ENCODE data around the gene TAF13. TPM values are rescaled to one million over a fixed set of nuclear protein-coding genes. Genes with fewer than 3 reads are reported as not detected.
A peak's percentile ranks its signal among the peaks of the same experiment; 100 is the strongest.

Gene TAF13
- total and polyA plus RNA-seq, 12 donors: 18.4 to 69.9 (median 58.0) TPM

DNA sequence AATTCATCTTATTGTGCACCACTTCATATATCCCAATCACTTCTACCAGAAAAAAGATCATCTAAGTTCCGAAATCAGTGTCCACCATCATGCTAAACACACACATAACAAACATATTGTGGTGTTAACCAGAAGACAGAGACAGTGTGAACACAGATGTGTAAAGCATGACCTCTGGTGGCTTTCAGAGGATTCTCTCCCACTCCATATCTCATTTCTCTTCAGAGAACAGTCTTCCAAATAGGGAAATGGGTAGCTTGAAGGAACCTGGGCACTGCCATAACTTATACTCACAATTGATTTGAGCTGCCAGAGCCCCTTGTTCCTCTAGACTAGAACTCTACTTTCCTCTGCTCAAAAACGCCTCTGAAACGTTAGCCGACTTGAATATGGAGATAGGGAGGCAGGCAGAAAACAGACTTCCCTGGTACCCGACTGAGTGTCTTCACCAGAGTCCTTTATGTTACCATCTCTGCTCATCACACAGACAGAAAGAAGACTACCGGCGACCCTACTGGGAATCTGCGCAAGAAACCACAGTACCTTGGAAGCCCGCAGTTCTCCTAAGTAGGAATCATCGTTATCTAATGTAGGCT, 36.4 kb upstream of the TAF13 start:
- WGBS, 2 donors: 18 to 22% methylated on average over 10 of the region's 10 CpGs
- no peaks in the 10 kb centered on the region for H3K36me3 ChIP-seq
- ATAC-seq: peak in 7 of 8 donors; percentile 30 to 83 (median 62)
- TF ChIP-seq, protein P1, sequence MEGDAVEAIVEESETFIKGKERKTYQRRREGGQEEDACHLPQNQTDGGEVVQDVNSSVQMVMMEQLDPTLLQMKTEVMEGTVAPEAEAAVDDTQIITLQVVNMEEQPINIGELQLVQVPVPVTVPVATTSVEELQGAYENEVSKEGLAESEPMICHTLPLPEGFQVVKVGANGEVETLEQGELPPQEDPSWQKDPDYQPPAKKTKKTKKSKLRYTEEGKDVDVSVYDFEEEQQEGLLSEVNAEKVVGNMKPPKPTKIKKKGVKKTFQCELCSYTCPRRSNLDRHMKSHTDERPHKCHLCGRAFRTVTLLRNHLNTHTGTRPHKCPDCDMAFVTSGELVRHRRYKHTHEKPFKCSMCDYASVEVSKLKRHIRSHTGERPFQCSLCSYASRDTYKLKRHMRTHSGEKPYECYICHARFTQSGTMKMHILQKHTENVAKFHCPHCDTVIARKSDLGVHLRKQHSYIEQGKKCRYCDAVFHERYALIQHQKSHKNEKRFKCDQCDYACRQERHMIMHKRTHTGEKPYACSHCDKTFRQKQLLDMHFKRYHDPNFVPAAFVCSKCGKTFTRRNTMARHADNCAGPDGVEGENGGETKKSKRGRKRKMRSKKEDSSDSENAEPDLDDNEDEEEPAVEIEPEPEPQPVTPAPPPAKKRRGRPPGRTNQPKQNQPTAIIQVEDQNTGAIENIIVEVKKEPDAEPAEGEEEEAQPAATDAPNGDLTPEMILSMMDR (IDR thresholded peaks at IDR 0.05): peak in 2 of 9 donors; percentile 42 to 46
- H3K27ac ChIP-seq: no peak overlapping the region
- intact Hi-C loops (cut with DNase I): loop anchor here in 7 of 10 donors (1.0 to 10.0 kb wide), 6 partner anchors 70 to 285 kb away; partner anchors contain the start of genes CLCC1 (in 4 of the 7) and WDR47 (in 1 of the 7)
- no peaks in the 10 kb centered on the region for H3K9me3 ChIP-seq
- peak overlapping the region in 8 of 10 donors; percentile 12 to 50 (median 36) for H3K4me3 ChIP-seq
- peaks cover 7 to 39% (median 37%) of the 10 kb centered on the region in 7 donors for H3K27me3 ChIP-seq
- DNase-seq: no peak
- peaks cover 2 to 33% (median 22%) of the 10 kb centered on the region in 9 donors for H3K4me1 ChIP-seq

DNA sequence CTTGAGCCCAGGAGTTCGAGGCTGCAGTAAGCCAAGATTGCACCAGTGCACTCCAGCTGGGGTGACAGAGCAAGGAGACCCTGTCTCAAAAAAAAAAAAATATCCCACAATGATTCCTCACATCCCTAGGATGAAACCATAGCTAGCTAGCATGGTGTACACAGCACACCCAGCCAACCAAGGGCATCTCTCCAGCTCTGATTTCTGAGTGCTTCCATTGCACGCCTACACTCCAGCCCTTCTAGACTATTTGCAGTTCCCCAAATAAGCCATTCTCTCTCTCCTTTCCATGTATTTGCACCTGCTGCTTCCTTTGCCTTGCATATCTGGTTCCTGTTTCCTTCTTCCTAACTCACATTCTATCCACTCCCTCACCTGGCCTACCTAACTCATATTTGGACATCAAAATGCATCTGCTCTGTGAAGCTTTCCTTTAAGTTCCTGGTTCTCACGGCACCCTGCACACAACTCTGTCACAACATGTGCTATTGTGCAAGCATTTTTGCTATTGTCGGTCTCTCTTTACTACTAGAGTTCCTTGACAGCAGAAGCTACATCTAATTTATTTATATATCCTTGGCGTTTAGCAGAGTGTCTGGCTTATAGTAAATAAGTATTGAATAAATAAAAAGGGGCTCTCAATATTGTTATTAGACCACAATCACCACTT, 35.7 kb upstream of the TAF13 start:
- ATAC-seq: no peak
- no peaks in the 10 kb centered on the region for H3K36me3 ChIP-seq
- no peak overlapping the region for H3K27ac ChIP-seq
- peaks cover 2 to 33% (median 22%) of the 10 kb centered on the region in 9 donors for H3K4me1 ChIP-seq
- intact Hi-C loops (cut with DNase I): loop anchor here in 7 of 10 donors (1.0 to 10.0 kb wide), 6 partner anchors 69 to 284 kb away; partner anchors contain the start of genes CLCC1 (in 4 of the 7) and WDR47 (in 1 of the 7)
- DNase-seq: no peak
- no peak overlapping the region for H3K4me3 ChIP-seq
- peaks cover 7 to 33% (median 31%) of the 10 kb centered on the region in 7 donors for H3K27me3 ChIP-seq
- TF ChIP-seq, protein P1 (IDR thresholded peaks at IDR 0.05): no peak
- no peaks in the 10 kb centered on the region for H3K9me3 ChIP-seq
- 73 to 77% methylated on average over 5 of the region's 5 CpGs for WGBS, 2 donors

DNA sequence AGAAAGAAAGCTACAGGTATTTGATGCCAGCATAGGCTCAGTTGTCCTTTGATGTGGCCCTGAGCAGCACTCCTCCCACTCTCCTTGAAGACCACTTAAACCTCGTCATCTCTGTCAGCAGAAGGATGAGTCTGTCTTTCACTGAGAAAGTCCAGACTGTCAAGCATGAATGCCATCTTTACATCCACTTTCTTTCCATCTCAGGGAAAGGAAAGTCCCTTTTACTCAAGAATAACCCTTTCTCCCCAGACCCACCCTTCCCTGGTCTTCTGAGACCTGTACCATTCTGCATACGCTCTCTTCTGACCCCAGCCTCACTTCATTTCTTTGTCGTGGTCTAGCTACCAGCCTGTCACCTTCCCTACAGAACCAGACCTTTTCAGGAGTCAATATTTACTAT, 34.1 kb upstream of the TAF13 start:
- H3K4me1 ChIP-seq: peaks cover 2 to 33% (median 22%) of the 10 kb centered on the region in 9 donors

DNA sequence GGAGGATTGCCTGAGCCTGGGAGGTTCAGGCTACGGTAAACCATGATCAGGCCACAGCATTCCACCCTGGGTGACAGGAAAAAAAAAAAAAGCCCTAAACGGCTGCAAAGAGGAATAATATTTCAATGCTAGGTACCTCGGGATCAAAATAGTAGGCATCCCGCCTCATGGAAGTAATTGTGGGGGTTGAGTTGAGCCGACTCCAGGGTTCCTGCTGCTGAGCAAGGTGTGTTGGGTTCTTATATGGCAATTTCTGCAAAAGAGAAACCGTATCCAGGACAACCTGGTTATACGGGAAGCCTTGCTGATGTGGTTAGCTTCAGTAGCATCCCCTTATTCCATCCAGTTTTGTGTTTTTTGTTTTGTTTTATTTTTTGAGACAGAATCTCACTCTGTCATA, 32.0 kb upstream of the TAF13 start:
- Histone ChIP-seq H3K4me1 (peaks cover 0 to 15% (median 7%) of the 10 kb centered on the region in 9 donors), H3K27ac (no peak overlapping the region), H3K27me3 (no peaks in the 10 kb centered on the region), H3K9me3 (no peaks in the 10 kb centered on the region), H3K4me3 (no peak overlapping the region), H3K36me3 (peaks cover 0 to 2% (median 0%) of the 10 kb centered on the region in 9 donors)
- no peak for DNase-seq
- TF ChIP-seq, protein P1 (IDR thresholded peaks at IDR 0.05): no peak
- WGBS, 2 donors: 88 to 91% methylated on average over 7 of the region's 7 CpGs
- no peak for ATAC-seq
- intact Hi-C loops (cut with DNase I): loop anchor here in 3 of 10 donors (10.0 kb wide), 3 partner anchors 63 to 143 kb away; partner anchors contain the start of genes CLCC1 (in 1 of the 3) and WDR47 (in 1 of the 3)

More for the DNA sequence above, 34.1 kb upstream of the TAF13 start:
- Histone ChIP-seq H3K27ac (no peak overlapping the region), H3K9me3 (no peaks in the 10 kb centered on the region), H3K4me3 (no peak overlapping the region), H3K27me3 (peaks cover 7 to 17% (median 16%) of the 10 kb centered on the region in 7 donors), H3K36me3 (no peaks in the 10 kb centered on the region)
- DNase-seq (no peak), ATAC-seq (no peak)
- WGBS, 2 donors: 55 to 66% methylated on average over 3 of the region's 3 CpGs
- TF ChIP-seq, protein P1 (IDR thresholded peaks at IDR 0.05): no peak
- intact Hi-C loops (cut with DNase I): loop anchor here in 7 of 10 donors (5.0 to 10.0 kb wide), 5 partner anchors 65 to 283 kb away; partner anchors contain the start of genes CLCC1 (in 4 of the 7) and WDR47 (in 1 of the 7)

Measured in heart right ventricle (tissue), 16 donors.